GM21526 (cell line): Measurements from ENCODE around the gene KRTAP4-9.
"Not testable (repeated sequence)": the region's sequence is repeated elsewhere in the genome, so short reads cannot be mapped to it uniquely, and the experiment has no call there.

Experiments
- ATAC-seq: cut with Tn5 transposase; IDR thresholded peaks from one replicate; pipeline ENCODE4 v1.9.1; 2021; ENCODE audit warnings: moderate library complexity; ENCODE audit not compliant: unreplicated experiment, low FRiP score

The KRTAP4-9 gene

GRCh38 chr17:41096055-41096454 is 9.1 kb upstream of the KRTAP4-9 start:
- ATAC-seq: no peak

GRCh38 chr17:41098042-41098441 is 7.1 kb upstream of the KRTAP4-9 start, which contains the start of gene KRTAP4-8:
TSS of gene KRTAP4-8 (minus strand) at chr17:41098142. CDS start at chr17:41098084, 58 bp downstream.
- no peak for ATAC-seq

DNA sequence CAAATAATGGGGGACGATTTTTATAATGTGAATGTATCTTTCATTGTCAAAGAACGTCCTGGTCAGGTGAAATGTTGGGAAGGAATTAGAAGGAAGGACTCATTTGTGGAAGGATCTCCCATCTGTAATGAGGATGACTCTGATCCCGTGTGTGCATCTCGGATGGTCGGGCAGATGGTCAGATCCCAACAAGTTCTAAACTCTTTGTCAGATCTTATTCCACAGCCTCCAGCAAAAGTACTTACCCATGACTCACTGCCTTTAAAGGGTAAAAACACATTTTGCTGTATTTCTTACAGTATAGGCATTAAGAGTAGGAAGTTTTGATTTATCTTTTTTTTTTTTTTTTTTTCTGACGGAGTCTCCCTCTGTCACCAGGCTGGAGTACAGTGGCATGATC is 6.7 kb upstream of the KRTAP4-9 start:
- no peak for ATAC-seq

GRCh38 chr17:41099682-41100480 is 5.3 kb upstream of the KRTAP4-9 start:
- ATAC-seq: not testable (repeated sequence)

GRCh38 chr17:41101586-41102259 is 3.5 kb upstream of the KRTAP4-9 start, which contains the start of gene KRTAP4-16:
TSS of gene KRTAP4-16 (minus strand) at chr17:41102209. CDS start at chr17:41102209, 0 bp downstream.
- ATAC-seq: no peak

DNA sequence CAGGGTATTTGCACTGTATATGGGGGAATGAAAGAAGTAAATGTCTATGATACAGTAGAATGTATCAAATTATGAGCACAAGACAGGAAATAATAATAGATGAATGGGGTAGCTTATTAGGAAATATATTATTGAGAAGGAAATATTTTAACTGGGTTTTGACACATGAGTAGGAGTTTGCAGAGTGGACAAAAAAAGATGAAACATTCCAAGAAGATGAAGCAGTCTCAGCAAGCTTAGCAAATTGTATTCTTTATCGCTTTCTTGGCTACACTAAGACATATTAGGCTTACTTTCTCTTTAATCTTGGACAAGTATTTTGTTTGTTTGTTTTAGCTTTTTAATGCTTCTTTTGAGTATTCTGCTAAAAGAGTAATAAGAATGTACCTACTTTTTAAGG is 1.3 kb upstream of the KRTAP4-9 start:
- ATAC-seq: no peak

DNA sequence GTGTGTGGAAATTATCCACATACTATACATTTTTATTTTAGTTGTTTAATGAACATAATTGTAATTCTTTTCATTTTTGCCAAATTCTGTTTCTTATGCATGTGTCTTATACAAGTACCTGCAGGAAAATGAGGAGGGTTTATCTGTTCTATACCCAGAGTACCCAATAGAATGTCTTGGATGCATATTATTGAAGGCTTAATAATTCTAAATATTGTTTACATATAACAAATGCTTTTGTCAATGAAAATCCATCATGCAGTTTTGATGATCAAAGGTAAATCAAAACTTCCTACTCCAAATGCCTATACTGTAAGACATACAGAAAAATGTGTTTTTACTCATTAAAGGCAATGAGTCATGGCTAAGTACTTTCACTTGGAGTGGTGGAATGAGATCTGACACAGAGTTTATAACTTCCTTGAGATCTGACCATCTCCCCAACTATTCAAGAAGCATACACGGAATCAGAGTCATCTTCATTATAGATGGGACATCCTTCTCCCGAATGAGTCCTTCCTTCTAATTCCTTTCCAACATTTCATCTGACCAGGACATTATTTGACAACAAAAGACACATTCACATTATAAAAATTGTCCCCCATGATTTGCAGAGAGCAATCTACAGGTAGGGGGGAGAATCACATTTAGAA is 677 bp upstream of the KRTAP4-9 start:
- not testable (repeated sequence) for ATAC-seq

DNA sequence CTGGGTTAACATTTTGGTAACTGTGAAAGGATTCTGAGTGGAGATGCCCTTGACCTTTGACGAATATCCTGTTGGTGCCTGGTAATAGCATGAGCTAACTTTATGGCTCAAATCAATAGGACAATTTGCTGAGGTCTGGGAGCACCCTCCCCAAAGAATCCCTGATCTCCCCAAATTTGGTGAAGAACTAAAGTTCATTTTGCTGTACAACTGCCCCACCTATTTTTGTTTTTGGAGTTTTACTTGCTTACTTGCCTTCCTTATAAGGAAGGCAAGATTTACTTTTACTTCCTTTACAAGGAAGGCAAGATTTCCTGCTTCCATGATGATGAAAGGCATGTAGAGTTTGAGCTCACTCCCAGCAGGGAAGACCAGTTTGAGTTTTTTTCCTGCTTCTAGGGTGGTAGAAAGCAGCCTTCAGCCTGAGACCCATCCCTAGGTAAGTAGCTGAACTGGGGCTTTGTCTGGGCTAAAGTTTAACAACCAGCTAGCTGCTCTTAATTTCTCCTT is 2.8 kb downstream of the KRTAP4-9 start:
- no peak for ATAC-seq

DNA sequence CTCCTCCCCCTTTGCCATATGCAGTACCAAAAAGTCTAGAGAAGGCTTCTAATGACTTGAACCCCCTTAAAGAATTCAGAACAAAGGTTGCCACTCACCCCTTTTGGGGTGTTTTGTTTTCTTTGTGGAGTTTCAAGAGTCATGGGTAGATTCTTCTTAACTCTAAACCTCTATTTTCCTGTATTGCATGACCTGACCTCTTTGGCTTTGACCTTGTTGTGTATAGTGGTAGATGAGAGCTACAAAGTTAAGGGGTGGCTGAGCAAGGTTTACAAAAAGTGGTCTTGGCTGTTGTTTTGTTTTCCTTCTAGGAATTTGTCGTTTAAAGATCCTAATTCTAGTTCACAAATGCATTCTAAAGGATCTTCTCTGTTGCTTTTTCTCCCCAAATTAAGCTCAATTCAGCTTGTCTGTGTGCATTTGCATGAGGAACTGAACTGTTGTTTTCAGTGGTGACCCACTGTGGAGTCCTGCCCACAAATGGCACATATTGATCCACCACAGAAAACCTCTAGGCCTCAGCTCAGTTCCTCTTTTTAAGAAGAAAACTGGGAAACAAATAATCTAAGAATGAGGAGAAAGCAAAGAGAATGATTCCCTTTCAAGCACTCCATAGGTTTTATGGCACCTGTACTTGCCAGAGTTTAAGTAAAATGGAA is 3.7 kb downstream of the KRTAP4-9 start:
- ATAC-seq: not testable (repeated sequence)

- no peak for ATAC-seq
Measured at GRCh38 chr17:41111151-41111885, 6.1 kb downstream of the KRTAP4-9 start.

DNA sequence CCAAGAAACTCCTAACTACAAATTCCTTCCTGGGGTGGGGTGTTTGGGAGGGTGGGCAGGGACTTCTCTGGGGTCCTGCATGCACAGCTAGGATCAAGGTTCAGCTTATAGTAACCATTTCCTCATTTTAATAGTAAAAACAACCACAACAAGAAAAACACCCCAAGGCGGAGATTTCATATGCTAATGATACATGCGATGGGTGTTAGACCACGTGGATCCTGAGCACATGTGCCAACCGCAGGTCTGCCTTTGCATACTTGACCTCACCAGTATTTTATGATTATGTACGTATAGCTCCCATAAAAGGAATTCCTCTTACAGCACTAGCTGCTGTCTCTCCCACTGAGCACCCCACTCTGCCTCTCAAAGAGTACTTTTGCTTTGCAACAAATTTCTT is 11.1 kb downstream of the KRTAP4-9 start:
- ATAC-seq: no peak

GRCh38 chr17:41117846-41118386 is 12.7 kb downstream of the KRTAP4-9 start, which contains the start of gene KRTAP4-11:
TSS of gene KRTAP4-11 (minus strand) at chr17:41118373. CDS start at chr17:41118315, 58 bp downstream.
- ATAC-seq: not testable (repeated sequence)

DNA sequence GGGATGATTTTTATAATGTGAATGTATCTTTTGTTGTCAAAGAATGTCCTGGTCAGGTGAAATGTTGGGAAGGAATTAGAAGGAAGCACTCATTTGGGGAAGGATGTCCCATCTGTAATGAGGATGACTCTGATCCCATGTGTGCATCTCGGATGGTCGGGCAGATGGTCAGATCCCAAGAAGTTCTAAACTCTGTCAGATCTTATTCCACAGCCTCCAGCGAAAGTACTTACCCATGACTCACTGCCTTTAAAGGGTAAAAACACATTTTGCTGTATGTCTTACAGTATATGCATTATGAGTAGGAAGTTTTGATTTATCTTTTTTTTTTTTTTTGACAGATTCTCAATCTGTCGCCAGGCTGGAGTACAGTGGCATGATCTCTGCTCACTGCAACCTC is 13.5 kb downstream of the KRTAP4-9 start:
- no peak for ATAC-seq

GRCh38 chr17:41119696-41120690 is 14.8 kb downstream of the KRTAP4-9 start:
- ATAC-seq: not testable (repeated sequence)

DNA sequence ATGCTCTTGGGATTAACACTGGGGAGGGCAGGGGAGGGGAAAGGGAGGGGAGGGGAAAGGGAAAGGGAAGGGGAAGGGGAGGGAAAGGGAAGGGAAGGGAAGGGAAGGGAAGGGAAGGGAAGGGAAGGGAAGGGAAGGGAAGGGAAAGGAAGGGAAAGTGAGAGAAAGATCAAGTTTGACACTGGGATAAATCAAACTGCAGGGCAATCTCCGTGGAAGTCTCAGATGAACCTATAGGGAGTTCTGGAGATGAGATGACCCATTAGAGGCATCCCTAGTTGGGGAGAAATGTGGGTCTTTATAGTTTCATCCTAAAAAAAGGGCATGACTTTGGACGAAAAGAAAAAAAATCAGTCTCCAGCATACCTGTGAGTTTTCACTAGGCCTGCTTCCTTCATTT is 16.6 kb downstream of the KRTAP4-9 start:
- ATAC-seq: no peak

DNA sequence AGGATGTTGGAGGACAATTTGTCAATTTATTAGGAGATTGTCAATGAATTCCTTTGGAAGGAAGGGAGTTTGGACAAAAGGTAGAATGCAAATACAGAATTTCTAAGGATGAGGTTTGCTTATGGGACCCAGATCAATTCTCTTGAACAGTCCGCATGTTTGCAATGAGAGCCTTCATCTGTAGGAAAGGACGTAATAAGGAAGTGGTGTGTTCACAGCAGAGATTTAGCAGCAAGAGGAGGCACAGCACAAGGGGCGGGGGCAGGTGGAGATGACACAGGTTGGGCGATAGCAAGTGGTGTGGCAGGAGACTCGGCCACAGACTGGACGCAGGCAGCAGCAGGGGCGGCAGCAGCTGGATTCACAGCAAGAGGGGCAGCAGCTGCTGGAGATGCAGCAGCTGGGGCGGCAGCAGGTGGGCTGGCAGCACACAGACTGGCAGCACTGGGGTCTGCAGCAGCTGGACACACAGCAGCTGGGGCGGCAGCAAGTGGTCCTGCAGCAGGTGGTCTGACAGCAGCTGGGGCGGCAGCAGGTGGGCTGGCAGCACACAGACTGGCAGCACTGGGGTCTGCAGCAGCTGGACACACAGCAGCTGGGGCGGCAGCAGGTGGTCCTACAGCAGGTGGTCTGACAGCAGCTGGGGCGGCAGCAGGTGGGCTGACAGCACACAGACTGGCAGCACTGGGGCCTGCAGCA is 18.3 kb downstream of the KRTAP4-9 start:
- not testable (repeated sequence) for ATAC-seq

GRCh38 chr17:41123991-41124371 is 18.8 kb downstream of the KRTAP4-9 start, which contains the start of gene KRTAP4-12:
TSS of gene KRTAP4-12 (minus strand) at chr17:41124182. CDS start at chr17:41124122, 60 bp downstream.
- ATAC-seq: not testable (repeated sequence)
